GM21737 (cell line): ENCODE measurements around the gene CGN.

ENCODE experiments used
- ATAC-seq: cut with Tn5 transposase; IDR thresholded peaks from one replicate; pipeline ENCODE4 v1.9.1; 2021; ENCODE audit warnings: mild to moderate bottlenecking, moderate library complexity; ENCODE audit not compliant: unreplicated experiment

Gene CGN, protein sequence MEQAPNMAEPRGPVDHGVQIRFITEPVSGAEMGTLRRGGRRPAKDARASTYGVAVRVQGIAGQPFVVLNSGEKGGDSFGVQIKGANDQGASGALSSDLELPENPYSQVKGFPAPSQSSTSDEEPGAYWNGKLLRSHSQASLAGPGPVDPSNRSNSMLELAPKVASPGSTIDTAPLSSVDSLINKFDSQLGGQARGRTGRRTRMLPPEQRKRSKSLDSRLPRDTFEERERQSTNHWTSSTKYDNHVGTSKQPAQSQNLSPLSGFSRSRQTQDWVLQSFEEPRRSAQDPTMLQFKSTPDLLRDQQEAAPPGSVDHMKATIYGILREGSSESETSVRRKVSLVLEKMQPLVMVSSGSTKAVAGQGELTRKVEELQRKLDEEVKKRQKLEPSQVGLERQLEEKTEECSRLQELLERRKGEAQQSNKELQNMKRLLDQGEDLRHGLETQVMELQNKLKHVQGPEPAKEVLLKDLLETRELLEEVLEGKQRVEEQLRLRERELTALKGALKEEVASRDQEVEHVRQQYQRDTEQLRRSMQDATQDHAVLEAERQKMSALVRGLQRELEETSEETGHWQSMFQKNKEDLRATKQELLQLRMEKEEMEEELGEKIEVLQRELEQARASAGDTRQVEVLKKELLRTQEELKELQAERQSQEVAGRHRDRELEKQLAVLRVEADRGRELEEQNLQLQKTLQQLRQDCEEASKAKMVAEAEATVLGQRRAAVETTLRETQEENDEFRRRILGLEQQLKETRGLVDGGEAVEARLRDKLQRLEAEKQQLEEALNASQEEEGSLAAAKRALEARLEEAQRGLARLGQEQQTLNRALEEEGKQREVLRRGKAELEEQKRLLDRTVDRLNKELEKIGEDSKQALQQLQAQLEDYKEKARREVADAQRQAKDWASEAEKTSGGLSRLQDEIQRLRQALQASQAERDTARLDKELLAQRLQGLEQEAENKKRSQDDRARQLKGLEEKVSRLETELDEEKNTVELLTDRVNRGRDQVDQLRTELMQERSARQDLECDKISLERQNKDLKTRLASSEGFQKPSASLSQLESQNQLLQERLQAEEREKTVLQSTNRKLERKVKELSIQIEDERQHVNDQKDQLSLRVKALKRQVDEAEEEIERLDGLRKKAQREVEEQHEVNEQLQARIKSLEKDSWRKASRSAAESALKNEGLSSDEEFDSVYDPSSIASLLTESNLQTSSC

DNA sequence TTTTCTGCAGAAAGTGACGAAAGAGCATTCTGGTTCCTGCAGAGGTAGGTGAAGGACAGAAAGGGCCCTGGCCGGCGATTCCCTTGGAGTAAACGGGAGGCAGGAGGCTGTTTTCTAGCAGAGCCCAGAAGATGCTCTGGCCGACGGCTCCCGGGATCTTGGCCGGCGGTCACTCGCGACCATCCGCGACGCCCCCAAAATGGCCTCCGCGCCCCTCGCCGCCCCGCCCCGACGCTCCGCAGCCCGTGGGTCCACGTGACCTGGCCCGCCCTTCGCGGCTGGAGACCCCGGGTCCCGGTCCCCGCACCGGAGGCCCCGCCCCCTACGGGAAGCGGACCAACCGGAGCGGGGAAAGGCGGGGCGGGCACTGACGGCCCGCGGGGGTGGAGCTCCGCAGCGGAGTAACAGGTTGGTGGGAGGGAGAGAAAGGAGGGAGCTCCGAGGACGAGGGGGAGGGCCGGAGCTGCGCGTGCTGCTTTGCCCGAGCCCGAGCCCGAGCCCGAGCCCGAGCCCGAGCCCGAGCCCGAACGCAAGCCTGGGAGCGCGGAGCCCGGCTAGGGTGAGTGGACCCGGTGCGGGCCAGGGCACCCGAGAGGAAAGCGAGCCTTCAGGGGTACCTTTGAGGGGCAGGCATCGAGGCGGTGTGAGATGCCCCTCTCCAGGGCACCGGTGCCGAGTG lies at the start of gene CGN:
Gene CGN, plus strand, starts transcription at position 431 of the 679 bp plus-strand sequence. CDS start 7,133 bp downstream, outside the sequence.
- ATAC-seq, result peak; percentile 87

DNA sequence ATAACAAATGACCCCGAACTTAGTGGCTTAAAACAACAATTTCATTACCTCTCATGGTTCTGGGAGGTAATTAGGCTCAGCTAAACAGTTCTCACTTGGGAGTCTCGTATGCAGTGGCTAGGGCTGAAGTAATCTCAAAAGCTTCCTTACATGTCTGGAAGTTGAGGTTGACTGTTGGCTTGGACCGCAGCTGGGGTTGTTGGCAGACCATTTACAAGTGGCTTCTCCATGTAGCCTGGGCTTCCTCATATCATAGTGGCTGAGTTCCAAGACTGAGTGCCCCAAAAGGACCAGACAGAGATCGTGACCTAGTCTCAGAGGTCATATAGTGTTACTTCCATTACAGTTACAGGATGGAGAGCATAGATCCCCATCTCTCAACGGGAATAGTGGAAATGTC lies 49.5 kb upstream of the CGN start:
- ATAC-seq, result no peak

DNA sequence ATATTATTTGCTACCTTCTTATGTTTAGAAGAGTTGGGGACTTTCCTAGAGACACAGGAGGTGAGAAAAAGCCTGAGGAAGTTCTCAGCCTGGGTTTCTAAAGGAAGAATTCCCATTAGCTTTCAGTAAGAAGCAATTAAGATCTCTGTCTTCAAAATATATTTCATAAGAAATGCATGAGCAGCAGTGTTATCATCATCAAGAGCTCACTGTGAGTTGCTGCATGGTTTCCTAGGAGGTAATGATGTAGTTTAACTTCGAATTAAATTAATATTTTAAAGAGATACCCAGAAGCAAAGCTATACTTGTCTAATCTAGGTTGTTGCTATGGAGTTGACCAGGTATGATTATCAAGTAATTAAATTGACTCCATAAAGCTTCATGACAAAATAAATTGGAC lies 46.2 kb upstream of the CGN start:
- no peak for ATAC-seq

DNA sequence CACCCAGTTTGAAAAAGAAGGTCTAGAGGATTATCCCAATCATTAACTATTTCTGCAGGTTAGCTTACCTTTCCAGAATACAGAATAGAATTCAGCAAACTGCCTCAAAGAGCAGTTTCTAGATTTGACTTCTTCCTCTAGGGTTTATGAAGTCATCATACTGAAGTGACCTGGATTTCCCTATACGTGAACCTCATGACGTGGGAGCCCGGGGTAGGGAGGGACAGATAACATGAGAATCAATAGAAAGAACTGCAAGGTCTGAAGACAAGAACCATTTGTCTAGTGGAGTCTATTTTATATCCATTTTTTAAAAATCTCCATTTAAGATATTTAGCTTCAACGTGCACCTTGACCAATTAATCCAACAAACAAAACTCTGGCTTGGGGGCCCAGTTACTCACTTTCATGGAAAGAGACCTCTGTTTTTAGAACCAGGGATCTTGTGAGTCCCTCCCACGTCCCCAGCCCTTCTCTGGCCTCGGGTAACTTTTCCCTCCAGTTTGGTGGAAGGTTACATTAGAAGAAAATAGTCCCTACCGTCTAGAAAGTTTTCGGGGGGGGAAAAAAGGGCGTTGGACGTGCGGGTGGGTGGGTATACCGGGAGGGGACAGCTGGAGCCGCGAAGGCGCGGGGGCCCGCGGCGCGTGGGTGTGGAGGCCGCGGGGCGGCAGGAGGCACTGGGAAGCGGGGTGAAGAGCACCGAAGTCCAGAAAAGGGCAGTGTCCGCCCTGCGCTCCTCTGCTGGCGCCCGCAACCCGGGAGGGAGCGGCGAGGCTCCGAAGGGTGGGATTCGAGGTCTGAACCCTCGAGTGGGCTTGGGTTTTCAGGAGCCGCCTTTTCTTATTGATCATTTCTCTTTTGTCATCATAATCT lies 38.1 kb upstream of the CGN start:
- no peak for ATAC-seq

DNA sequence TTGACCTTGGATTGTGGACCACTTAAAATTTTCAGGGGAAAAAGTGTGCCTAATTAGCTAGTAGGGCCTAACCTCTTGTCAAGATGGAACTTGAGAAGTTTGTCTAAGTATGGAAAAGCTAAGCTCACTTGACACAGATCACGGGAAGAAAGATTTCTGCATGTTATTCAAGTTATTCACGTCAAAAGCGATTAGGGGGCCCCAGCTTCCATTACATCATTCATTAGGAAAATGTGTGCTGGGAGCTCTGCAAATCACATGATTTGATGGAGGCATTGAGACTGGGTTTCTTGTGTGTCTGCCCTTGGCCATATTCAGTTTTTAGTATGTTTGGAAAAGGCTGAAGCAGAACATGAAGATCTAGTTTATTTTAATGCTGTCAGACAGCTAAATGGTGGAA lies 36.4 kb upstream of the CGN start:
- no peak for ATAC-seq

DNA sequence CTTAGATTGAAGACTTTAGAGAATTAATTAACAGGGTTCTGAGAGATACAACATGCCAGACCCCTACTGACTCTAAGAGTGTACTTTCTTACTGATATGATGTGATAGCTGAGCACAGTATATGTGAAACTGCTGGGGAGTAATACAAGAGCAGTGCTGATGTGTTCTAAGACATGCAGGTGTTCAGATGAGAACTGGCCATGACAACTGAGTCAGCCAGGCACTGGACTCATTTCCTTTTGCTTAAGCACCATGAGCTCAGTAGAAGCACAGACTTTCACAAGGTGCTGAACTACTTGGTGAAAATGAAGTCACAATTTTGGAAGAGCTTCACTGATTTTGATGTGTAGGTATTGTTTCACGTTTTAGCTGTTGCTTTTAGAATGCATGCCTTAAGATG lies 36.0 kb upstream of the CGN start:
- ATAC-seq, result peak; percentile 77

DNA sequence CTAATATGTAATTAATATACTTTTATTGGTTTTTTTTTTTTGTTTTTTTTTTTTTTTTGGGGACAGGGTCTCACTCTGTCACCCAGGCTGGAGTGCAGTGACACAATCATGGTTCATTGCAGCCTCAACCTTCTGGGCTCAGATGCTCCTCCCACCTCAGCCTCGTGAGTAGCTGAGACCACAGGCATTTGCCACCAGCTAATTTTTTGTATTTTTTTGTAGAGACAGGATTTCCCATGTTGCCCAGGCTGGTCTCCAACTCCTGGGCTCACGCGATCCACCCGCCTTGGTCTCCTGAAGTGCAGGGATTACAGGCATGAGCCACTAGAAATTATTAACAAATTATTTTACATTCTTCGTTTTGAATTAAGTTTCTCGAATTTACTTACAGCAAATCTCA lies 35.1 kb upstream of the CGN start:
- ATAC-seq, result no peak

DNA sequence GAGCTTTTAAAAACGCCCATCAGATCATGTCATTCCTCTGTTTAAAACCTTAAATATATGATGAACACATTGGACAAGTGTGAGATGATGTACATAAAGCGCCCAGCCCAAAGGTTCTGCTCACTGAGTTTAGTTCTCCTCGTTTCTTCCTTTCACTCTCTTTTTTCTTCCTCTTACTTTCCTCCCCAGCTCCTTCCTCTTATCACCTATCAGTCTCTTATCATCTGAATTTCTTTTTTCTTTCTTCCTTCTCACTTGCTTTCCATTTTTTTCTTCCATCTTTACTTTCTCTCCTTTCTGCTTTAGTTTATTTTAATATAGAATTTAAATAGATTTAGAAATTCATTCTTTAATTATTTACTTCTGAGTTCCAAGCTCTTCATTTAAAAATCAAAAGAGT lies 34.1 kb upstream of the CGN start:
- no peak for ATAC-seq

DNA sequence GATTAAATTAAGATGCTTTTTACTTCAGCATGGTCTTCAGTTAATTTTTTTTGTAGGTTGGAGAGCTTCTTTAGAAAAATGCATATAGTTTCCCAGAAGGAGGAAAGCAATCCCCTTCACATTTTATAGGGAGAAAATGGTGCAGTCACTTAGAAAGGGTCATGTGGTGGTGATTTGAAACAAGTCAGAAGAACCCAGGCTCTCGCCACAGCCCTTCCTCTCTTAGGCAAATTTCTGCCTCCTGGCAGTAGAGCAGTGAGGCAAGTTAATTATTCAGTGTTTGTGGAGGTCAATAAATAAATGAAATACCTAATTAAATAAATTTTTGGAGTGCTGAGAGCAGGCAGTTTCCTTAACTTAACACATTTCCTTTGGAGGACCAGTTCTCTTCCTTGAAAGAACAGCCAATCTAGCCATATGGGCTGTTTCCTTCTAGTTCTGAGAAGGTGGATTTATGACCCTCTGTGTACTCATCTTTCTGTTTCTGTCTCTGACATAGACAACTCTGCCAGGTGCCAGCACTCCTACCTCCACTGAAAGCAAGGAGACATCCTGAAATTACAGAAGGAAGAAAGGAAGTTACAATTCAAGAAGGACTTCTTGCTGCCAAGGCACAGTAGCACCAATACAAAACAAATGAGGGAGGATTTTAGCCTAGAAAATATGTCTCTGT lies 32.9 kb upstream of the CGN start:
- ATAC-seq, result no peak

DNA sequence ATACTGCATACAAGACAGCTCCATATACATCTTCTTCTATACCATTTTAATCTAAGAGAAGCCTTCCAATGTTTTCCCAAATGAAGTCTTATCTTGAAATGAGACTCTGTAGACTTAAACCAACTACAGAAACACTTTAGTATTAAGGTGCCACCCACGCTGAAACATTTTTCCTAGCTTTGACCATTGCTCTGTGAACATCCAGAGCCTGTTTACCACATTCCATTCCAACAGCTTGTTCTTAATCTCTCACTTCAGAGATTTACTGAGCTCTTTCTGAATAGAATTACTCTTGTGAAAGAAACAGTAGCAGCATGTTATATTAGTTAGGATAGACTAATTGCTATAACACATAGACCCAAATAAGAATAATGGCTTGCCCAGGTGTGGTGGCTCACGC lies 32.3 kb upstream of the CGN start:
- no peak for ATAC-seq

DNA sequence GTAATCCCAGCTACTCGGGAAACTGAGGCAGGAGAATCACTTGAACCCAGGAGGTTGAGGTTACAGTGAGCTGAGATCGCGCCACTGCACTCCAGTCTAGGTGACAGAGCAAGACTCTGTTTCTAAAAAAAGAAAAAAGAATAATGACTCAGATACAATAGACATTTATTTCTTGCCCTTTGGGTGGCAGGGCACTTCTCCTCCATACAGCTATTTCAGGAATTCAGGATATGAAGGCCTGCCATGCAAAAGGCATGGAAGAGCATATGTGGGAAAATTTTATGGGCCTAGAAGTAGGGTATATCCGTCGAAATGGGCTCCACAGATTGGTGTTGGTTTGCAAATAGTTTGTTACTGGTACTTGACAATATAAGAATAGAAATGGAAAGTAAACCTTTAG lies 31.7 kb upstream of the CGN start:
- ATAC-seq, result no peak

DNA sequence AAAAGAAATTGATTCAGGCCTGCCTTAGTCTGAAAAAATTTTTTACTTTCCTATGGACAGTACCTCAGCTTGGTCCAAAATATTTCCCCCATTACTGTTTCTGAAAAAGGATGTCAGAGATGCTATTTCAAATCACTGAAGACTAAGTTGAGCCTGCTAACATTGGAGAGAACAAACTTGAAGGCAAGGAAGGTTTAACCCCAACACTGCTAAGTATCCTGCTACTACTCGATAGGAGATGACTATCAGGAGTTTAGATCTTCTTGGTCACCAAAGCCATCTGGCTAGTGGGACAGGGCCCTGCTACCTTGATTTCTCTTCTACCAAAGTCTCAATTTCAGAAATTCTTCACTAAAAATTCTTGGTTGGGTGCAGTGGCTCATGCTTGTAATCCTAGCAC lies 29.2 kb upstream of the CGN start:
- no peak for ATAC-seq

DNA sequence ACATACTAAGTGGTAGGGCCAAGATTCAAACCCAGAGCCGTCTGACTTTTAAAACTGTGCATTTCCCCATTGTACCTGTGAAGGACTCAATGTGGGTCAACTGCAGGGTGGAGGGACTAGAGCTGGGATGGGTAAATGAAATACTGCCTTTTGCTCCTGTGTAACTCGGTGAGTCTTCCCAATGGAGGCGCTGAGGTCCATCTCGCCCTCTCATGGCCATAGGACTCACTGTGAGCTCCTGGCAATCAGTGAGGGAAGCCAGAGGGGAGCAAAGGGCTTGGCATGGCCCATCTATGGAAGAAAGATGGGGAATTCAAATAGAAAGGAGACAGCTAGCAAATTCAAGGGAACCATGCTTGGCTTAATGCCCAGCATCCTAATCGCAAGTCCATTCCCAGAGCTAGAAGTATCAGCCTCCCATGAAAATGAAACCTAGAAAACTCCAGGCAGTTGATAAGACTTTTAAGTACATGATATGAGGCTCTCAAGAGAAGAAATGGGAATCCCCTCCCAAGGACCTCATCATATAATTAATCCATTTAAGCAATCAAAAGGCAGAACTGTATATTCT lies 25.4 kb upstream of the CGN start:
- ATAC-seq, result no peak

DNA sequence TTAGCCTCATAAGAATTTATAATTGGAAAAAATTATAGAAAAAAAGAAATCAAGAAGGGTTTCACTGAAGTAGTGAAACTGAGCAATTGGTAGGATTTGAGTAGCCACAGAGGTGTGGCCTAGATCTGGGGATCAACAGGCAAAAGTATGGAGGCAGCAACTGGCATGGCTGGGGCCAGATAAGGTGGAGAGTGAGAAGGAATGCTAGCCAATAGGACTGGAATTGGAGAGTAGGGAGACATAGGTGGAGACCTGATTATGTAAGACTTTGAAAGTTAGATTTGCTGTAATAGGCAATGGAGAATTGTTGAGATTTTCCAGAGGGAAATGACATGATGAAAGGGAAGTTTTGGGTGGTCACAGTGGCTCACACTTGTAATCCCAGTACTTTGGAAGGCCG lies 24.6 kb upstream of the CGN start:
- ATAC-seq, result no peak

DNA sequence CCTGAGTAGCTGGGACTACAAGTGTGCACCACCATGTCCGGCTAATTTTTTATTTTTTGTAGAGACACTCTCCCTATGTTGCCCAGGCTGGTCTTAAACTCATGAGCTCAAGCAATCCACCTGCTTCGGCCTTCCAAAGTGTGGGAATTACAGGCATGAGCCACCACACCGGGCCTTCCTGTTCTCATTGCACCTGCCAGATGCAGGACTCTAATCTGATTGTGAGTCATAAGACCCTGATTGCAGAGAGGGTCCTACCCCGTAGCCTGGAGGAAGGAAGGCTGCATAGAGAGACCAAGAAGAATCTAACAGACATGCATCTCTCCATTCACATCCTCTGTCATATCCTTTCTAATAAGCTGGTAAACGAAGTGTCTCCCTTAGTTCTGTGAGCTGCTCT lies 19.5 kb upstream of the CGN start:
- no peak for ATAC-seq

DNA sequence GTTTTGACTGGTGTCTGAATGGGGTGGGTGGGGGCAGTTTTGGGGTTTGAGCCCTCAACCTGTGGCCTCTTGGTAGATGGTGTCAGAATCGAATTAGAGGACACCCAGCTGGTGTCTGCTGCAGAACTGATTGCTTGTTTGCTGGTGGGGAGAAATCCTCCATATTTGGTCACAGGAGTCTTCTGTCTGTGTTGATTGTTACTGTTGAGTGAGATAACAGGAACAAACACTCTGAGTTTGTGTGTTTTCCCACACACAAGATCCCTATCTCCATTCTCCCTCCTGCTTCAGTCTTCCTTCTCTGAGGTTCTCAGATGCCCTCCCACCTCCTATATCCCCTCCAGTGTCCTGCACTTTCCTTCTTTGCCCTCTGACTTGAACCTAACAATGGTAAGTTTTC lies 19.1 kb upstream of the CGN start:
- no peak for ATAC-seq

DNA sequence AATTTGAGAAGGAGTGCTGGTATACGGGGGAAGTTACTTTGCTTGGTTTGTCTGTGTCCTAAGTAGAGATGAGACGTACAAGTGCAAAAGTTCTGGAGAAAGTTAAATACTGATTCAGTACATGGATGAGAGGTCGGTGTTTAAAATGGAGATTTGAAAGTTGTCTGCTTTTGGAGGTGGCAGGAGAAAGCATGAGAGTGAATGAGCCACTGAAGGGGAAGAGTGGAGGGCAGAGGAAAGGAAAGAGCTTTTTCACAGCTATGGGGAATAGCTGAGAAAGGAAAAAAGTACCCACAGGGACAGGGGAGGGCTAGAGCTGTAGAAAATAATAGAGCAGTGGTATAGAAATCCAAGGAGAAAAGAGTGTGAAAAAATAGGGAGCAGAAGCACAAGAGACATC lies 18.1 kb upstream of the CGN start:
- no peak for ATAC-seq

DNA sequence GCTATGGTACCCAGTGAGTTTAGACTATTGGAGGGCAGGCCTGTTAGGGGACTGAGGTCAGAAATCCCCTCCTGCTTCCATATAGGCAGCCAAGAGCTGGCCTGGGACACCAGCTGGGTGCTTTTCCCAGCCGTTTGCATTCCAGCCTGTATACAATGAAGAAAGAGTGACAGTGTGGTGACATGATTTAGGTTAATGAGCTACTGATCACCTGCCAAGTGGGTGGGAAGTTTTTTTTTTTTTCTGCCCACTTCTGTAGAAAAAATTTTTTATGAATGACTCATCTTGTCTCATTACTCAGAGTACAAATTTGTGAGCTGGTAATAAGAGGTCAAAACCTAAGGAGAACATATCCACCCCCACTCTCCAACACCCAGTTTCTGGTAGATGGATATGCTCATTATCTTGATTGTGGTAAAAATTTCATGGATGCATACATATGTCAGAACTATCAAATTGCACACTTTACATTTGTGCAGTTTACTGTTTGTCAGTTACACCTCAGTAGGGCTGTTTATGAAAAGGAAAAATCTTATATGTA lies 16.4 kb upstream of the CGN start:
- no peak for ATAC-seq

DNA sequence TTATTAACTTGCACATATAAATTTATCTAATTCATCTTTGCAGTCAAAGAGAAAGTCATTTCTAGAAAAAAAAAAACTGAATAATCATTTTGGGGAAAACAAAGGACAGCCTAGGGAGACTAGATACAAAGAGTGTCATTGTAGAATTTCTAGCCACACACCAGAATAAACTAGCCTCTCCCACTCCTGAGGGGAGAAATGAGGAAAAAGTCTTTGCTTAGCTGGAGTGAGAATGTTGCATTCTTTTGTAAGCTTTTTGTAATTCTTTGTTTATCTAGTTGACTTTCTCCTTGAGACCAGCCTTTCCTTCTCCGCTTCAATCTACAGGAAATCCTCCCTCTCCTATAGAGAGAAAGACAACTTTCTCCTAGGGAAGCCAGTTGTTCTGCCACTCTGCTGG lies 15.9 kb upstream of the CGN start:
- ATAC-seq, result no peak
